ENCODE results near the gene OAS1.

The OAS1 gene

GRCh38 chr12:112876506-112876905, 30.3 kb upstream of the OAS1 start:
- H3K27me3 ChIP-seq (ENCODE audit: insufficient read depth, low read length) = 0 out of 2 replicates have a peak, but pooled peaks cover 6% of the 10 kb centered on the region
- H3F3A ChIP-seq (ENCODE audit: insufficient read depth, low read length) = no peaks in the 10 kb centered on the region
- no peak overlapping the region for H2AFZ ChIP-seq (ENCODE audit: low read length)
- H3K9ac ChIP-seq (ENCODE audit: low read length) = no peak overlapping the region
- no peak overlapping the region for H3K4me3 ChIP-seq (ENCODE audit: low read depth, low read length, poor library complexity, severe bottlenecking)
- H3K79me2 ChIP-seq (ENCODE audit: insufficient read depth, low read length) = no peaks in the 10 kb centered on the region
- H3K4me2 ChIP-seq (ENCODE audit: low read length) = no peak overlapping the region
- no peaks in the 10 kb centered on the region for H3K4me1 ChIP-seq (ENCODE audit: insufficient read depth, low read length, severe bottlenecking)
- no peaks in the 10 kb centered on the region for H3K9me2 ChIP-seq (ENCODE audit: low read depth, low read length)
- TF ChIP-seq CTCF (IDR thresholded peaks at IDR 0.05; ENCODE audit: low read length) = no peak
- TF ChIP-seq EZH2 (IDR thresholded peaks at IDR 0.05; ENCODE audit: borderline replicate concordance, low read length) = no peak
- H3K27ac ChIP-seq (ENCODE audit: low read depth, low read length, poor library complexity, severe bottlenecking) = no peak overlapping the region
- no peaks in the 10 kb centered on the region for H4K20me1 ChIP-seq (ENCODE audit: insufficient read depth, low read length)
- H3K36me3 ChIP-seq (ENCODE audit: insufficient read depth, low read length) = no peaks in the 10 kb centered on the region
- no peaks in the 10 kb centered on the region for H3K9me3 ChIP-seq (ENCODE audit: low read length)

- TF ChIP-seq CTCF (IDR thresholded peaks at IDR 0.05; ENCODE audit: low read length) (no peak), EZH2 (IDR thresholded peaks at IDR 0.05; ENCODE audit: borderline replicate concordance, low read length) (no peak)
- Histone ChIP-seq H4K20me1 (ENCODE audit: insufficient read depth, low read length) (no peaks in the 10 kb centered on the region), H3K79me2 (ENCODE audit: insufficient read depth, low read length) (no peaks in the 10 kb centered on the region), H3K27ac (ENCODE audit: low read depth, low read length, poor library complexity, severe bottlenecking) (no peak overlapping the region), H3K9me3 (ENCODE audit: low read length) (no peaks in the 10 kb centered on the region), H2AFZ (ENCODE audit: low read length) (no peak overlapping the region), H3K9me2 (ENCODE audit: low read depth, low read length) (no peaks in the 10 kb centered on the region), H3F3A (ENCODE audit: insufficient read depth, low read length) (no peaks in the 10 kb centered on the region), H3K27me3 (ENCODE audit: insufficient read depth, low read length) (0 out of 2 replicates have a peak, but pooled peaks cover 6% of the 10 kb centered on the region), H3K4me1 (ENCODE audit: insufficient read depth, low read length, severe bottlenecking) (no peaks in the 10 kb centered on the region), H3K4me2 (ENCODE audit: low read length) (no peak overlapping the region), H3K4me3 (ENCODE audit: low read depth, low read length, poor library complexity, severe bottlenecking) (no peak overlapping the region), H3K36me3 (ENCODE audit: insufficient read depth, low read length) (no peaks in the 10 kb centered on the region), H3K9ac (ENCODE audit: low read length) (no peak overlapping the region)
Observed at GRCh38 chr12:112877006-112877405, 29.8 kb upstream of the OAS1 start.

- Histone ChIP-seq H3K36me3 (ENCODE audit: insufficient read depth, low read length) (no peaks in the 10 kb centered on the region), H3F3A (ENCODE audit: insufficient read depth, low read length) (no peaks in the 10 kb centered on the region), H3K4me3 (ENCODE audit: low read depth, low read length, poor library complexity, severe bottlenecking) (no peak overlapping the region), H3K4me1 (ENCODE audit: insufficient read depth, low read length, severe bottlenecking) (no peaks in the 10 kb centered on the region), H3K9ac (ENCODE audit: low read length) (no peak overlapping the region), H3K9me3 (ENCODE audit: low read length) (no peaks in the 10 kb centered on the region), H2AFZ (ENCODE audit: low read length) (no peak overlapping the region), H3K79me2 (ENCODE audit: insufficient read depth, low read length) (no peaks in the 10 kb centered on the region), H3K9me2 (ENCODE audit: low read depth, low read length) (no peaks in the 10 kb centered on the region), H4K20me1 (ENCODE audit: insufficient read depth, low read length) (no peaks in the 10 kb centered on the region), H3K27ac (ENCODE audit: low read depth, low read length, poor library complexity, severe bottlenecking) (no peak overlapping the region), H3K27me3 (ENCODE audit: insufficient read depth, low read length) (0 out of 2 replicates have a peak, but pooled peaks cover 6% of the 10 kb centered on the region), H3K4me2 (ENCODE audit: low read length) (no peak overlapping the region)
- no peak for TF ChIP-seq EZH2 (IDR thresholded peaks at IDR 0.05; ENCODE audit: borderline replicate concordance, low read length)
- no peak for TF ChIP-seq CTCF (IDR thresholded peaks at IDR 0.05; ENCODE audit: low read length)
Observed at GRCh38 chr12:112878488-112878887, 28.3 kb upstream of the OAS1 start.

Data from OCI-LY1 (cell line).